ENCODE data around the gene CHCHD1.
"Not testable (repeated sequence)": the region's sequence is repeated elsewhere in the genome, so short reads cannot be mapped to it uniquely, and the experiment has no call there.

The CHCHD1 gene

GRCh38 chr10:73785211-73785720 is 3.4 kb downstream of the CHCHD1 start, which contains the start of gene ZSWIM8:
TSS of gene ZSWIM8 (plus strand) at chr10:73785606. CDS start at chr10:73785879, 273 bp downstream.
- in situ Hi-C loops (cut with MboI; ENCODE audit: low sequenced_read_pairs, unreplicated experiment), result no loop called here
- DNase-seq (ENCODE audit: low spot score), result peak; percentile 93
- TF ChIP-seq, protein P1, sequence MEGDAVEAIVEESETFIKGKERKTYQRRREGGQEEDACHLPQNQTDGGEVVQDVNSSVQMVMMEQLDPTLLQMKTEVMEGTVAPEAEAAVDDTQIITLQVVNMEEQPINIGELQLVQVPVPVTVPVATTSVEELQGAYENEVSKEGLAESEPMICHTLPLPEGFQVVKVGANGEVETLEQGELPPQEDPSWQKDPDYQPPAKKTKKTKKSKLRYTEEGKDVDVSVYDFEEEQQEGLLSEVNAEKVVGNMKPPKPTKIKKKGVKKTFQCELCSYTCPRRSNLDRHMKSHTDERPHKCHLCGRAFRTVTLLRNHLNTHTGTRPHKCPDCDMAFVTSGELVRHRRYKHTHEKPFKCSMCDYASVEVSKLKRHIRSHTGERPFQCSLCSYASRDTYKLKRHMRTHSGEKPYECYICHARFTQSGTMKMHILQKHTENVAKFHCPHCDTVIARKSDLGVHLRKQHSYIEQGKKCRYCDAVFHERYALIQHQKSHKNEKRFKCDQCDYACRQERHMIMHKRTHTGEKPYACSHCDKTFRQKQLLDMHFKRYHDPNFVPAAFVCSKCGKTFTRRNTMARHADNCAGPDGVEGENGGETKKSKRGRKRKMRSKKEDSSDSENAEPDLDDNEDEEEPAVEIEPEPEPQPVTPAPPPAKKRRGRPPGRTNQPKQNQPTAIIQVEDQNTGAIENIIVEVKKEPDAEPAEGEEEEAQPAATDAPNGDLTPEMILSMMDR (IDR thresholded peaks at IDR 0.05; ENCODE audit: borderline replicate concordance, control extremely low read depth, extremely low read depth, insufficient read depth, missing control alignments), result no peak

DNA sequence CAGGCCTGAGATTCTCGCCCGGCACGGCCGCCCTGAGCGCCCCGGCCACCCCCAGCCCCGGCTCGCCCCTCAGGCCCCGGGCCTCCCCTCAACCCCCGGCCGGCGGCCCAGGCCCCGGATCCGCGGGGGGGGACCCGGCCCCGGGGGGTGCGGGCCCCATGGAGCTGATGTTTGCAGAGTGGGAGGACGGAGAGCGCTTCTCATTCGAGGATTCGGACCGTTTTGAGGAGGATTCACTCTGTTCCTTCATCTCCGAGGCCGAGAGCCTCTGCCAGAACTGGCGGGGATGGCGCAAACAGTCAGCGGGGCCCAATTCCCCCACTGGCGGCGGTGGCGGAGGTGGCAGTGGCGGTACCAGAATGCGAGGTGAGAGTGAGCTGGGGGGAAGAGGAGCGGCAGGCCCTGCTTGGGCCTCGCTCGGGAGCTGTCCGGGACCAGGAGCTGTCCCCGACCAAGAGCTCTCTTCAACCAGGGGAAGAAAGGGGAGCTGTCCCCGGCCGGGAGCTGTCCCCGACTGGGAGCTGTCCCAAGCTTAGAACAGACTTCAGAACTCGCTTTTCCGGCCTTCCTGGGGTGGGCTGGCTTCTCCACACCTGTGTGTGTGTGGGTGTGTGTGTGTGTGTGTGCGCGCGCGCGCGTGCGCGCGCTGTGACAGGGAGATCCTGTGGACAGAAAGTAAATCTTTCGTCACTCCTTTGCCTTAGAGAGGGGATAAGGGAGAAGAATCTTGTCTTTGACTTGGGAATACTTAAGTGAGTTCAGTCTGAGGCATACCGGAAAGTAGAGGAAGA is 4.1 kb downstream of the CHCHD1 start:
- peak; percentile 63 for DNase-seq (ENCODE audit: low spot score)
- in situ Hi-C loops (cut with MboI; ENCODE audit: low sequenced_read_pairs, unreplicated experiment), result no loop called here
- TF ChIP-seq, protein P1 (IDR thresholded peaks at IDR 0.05; ENCODE audit: borderline replicate concordance, control extremely low read depth, extremely low read depth, insufficient read depth, missing control alignments), result no peak

DNA sequence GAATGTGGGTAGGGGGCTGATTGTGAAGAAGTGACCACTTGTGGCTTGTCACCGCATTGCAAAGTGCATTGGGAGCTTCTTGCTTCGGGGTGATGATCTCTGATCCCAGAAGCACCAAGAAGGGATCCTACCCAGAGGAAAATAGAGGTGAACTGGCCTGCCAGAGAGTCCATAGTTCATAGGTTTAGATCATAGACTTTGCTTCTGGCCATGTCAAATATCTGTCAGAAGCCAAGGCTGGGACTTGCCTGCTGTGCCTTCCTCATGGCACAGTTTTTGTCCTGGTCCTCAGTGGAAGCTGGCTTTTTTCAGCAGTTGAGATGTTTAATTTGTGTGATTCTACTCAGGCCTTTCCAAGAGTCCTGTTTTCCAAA is 4.7 kb downstream of the CHCHD1 start:
- in situ Hi-C loops (cut with MboI; ENCODE audit: low sequenced_read_pairs, unreplicated experiment), result no loop called here
- no peak for DNase-seq (ENCODE audit: low spot score)
- TF ChIP-seq, protein P1 (IDR thresholded peaks at IDR 0.05; ENCODE audit: borderline replicate concordance, control extremely low read depth, extremely low read depth, insufficient read depth, missing control alignments), result no peak

DNA sequence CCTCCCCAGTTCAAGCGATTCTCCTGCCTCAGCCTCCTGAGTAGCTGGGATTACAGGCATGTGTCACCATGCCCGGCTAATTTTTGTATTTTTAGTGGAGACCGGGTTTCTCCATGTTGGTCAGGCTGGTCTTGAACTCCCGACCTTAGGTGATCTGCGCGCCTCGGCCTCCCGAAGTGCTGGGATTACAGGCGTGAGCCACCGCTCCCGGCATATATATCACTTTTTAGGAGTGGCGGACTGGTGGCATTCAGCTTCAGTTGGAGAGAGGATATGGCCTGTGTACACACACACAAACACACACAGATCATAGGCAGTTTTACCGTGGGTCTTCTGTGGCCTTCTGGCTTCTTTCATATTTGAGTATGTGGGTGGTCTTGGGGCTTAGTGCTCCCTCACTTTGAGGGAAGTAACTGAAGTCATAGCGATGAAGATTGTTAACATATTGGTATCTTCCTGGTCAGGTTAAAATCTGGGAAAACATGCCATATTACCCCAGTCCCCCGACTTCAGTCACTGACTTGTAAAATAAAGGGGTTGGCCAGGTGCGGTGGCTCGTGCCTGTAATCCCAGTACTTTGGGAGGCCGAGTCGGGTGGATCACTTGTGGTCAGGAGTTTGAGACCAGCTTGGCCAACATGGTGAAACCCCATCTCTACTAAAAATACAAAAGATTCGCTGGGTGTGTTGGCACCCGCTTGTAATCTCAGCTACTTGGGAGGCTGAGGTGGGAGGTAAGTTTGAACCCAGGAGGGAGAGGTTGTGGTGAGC is 5.4 kb downstream of the CHCHD1 start:
- DNase-seq (ENCODE audit: low spot score); in situ Hi-C loops (cut with MboI; ENCODE audit: low sequenced_read_pairs, unreplicated experiment): not testable (repeated sequence)

DNA sequence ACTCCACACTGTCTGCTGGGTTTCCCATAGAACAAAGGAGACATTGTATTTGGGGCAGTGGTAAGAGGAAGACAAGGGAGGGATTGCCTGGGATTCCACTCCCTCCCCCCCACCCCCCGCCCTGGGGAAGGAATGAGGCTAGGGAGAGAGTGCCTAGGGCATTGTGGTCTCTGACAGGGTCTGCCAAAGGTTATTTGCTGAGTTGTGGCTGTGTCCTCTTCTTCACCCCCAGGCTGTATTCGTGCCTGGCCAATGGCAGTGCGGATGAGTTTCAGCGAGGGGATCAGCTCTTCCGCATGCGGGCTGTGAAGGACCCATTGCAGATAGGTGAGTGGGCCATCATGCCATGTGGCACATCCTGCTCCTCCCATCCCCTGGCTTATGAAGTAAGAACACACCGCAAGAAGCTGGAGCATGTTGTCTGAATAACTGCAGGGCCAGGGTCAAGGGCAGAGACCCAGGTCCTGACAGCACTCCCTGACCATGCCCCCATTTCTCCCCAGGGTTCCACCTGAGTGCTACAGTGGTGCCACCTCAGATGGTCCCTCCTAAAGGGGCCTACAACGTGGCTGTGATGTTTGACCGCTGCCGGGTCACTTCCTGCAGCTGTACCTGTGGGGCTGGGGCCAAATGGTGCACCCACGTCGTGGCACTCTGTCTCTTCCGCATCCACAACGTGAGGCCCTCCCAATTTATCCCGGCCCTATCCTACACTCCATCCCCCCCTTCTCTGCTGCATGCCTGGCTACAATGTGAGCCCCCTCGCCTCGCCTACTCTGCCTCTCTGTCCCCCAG is 7.2 kb downstream of the CHCHD1 start:
- in situ Hi-C loops (cut with MboI; ENCODE audit: low sequenced_read_pairs, unreplicated experiment), result no loop called here
- DNase-seq (ENCODE audit: low spot score), result no peak
- TF ChIP-seq, protein P1 (IDR thresholded peaks at IDR 0.05; ENCODE audit: borderline replicate concordance, control extremely low read depth, extremely low read depth, insufficient read depth, missing control alignments), result no peak

- no peak for DNase-seq (ENCODE audit: low spot score)
- in situ Hi-C loops (cut with MboI; ENCODE audit: low sequenced_read_pairs, unreplicated experiment), result no loop called here
- TF ChIP-seq, protein P1 (IDR thresholded peaks at IDR 0.05; ENCODE audit: borderline replicate concordance, control extremely low read depth, extremely low read depth, insufficient read depth, missing control alignments), result no peak
Measured at GRCh38 chr10:73789659-73790055, 7.8 kb downstream of the CHCHD1 start.

Measured in GM13976 (cell line).